ENCODE results near the gene CFB. TPM values are rescaled to one million over a fixed set of nuclear protein-coding genes. Genes with fewer than 3 reads are reported as not detected.

Gene CFB
- total and polyA plus RNA-seq, 9 of the 15 experiments (the other 6 are each of a cell fraction or from before 2014, with no cell fraction given) = 0.08 to 0.91 (median 0.22) TPM; not detected in 4

- Histone ChIP-seq H3K36me3 (ENCODE audit: control insufficient read depth, insufficient read depth, low read length) (peaks cover 16% of the 10 kb centered on the region; the same call in 1 of the 3 replicates), H4K20me1 (replicated peaks; ENCODE audit: control insufficient read depth, insufficient read depth, low read length) (peaks cover 3% of the 10 kb centered on the region; the same call in 1 of the 2 replicates), H3K4me3 (peak overlapping the region; percentile 75), H3K27ac (ENCODE audit: extremely low read depth, low read depth, low read length) (peak overlapping the region; percentile 84), H3K9ac (ENCODE audit: insufficient read depth in 1 of 2, low read depth in 2 of 2, low read length in 2 of 2) (peak overlapping the region; percentile 72 to 90), H3K9me1 (ENCODE audit: control insufficient read depth, insufficient read depth, low read length) (no peaks in the 10 kb centered on the region), H3K9me3 (replicated peaks; ENCODE audit: control insufficient read depth, insufficient read depth, low read depth, low read length) (no peaks in the 10 kb centered on the region), H3K27me3 (ENCODE audit: control insufficient read depth in 2 of 2, insufficient read depth in 2 of 2, low read length in 2 of 2) (no peaks in the 10 kb centered on the region), H3K79me2 (ENCODE audit: control insufficient read depth, insufficient read depth, low read length) (peaks cover 49% of the 10 kb centered on the region), H3K4me1 (replicated peaks in 1 of 2; ENCODE audit: control insufficient read depth in 2 of 2, insufficient read depth in 2 of 2, low read length in 2 of 2) (peaks cover 36 to 43% of the 10 kb centered on the region in 2 experiments; a peak in 4 of 5 replicates), H2AFZ (ENCODE audit: low read depth, low read length) (peak overlapping the region; percentile 41; the same call in 1 of the 2 replicates), H3K4me2 (ENCODE audit: insufficient read depth, low read length) (peak overlapping the region; percentile 93)
- intact Hi-C loops (cut with micrococcal nuclease) = loop anchor here (1.0 to 10.0 kb wide), 4 partner anchors 46 to 294 kb away; partner anchors contain the start of genes CFB, GPSM3 and PBX2
- BruUV-seq (replicated peaks) = no TSS peak
- CTCF ChIA-PET (ENCODE audit: low intra/inter-chr PET ratio) = no interaction called here
- POLR2A ChIA-PET = interaction anchor here (0.6 to 1.5 kb wide), 3 partner anchors 10 to 74 kb away, joined by 3 to 4 read pairs (median 3); partner anchors contain the start of gene HSPA1B
- 31% methylated on average over 29 of the region's 29 CpGs for WGBS (ENCODE audit: insufficient coverage, low coverage, missing lambda C conversion rate)
- FAIRE-seq (no peak), ATAC-seq (no peak), DNase-seq (ENCODE audit: extremely low read depth in 1 of 4, low spot score in 3 of 4) (peak in 1 of 4 experiments; percentile 51)
- in situ Hi-C loops (cut with MboI) = no loop called here
- TF ChIP-seq MGA (IDR thresholded peaks at IDR 0.05) (peak; percentile 93), MEIS2 (IDR thresholded peaks at IDR 0.05; ENCODE audit: partially characterized antibody) (no peak), L3MBTL2 (IDR thresholded peaks at IDR 0.05) (peak; percentile 88), RREB1 (CRISPR knock-in tag; IDR thresholded peaks at IDR 0.05) (0 out of 2 replicates have a peak, but pooled peaks have one; percentile 23)
Observed at GRCh38 chr6:31900917-31901414, 44.9 kb upstream of the CFB start.
